Natural killer cell treated with Interleukin-12 subunit alpha and Interleukin-12 subunit beta and Interleukin-15 and Interleukin-18, amount 100 ng/mL, for 72 hours (primary cell): Measurements from ENCODE around the gene MCCC1. TPM values are rescaled to one million over a fixed set of nuclear protein-coding genes. Genes with fewer than 3 reads are reported as not detected.

ENCODE experiments used
- ATAC-seq, 2 donors: fragments of 150-1000 bp; cut with Tn5 transposase in 1 of 2; sonication (Bioruptor Pico), chemical (Tn5 transposase) in 1 of 2; 2 replicates each; pipeline ENCODE4 v1.10.0; 2021
- DNase-seq: peaks from one replicate; pipeline ENCODE4 v3.0.0; 2022; ENCODE audit warnings: low spot score
- H3K27ac Mint-ChIP-seq, 2 donors: 1 replicate in 1 of 2; 2 replicates in 1 of 2; pipeline ENCODE4 v1.8.0; 2022; ENCODE audit warnings: mixed read lengths in 2 of 2, mild to moderate bottlenecking in 1 of 2, moderate library complexity in 1 of 2
- H3K27me3 Mint-ChIP-seq, 2 donors: 1 replicate in 1 of 2; 2 replicates in 1 of 2; pipeline ENCODE4 v1.8.0; 2022; ENCODE audit warnings: mixed read lengths in 2 of 2
- H3K36me3 Mint-ChIP-seq: one replicate; pipeline ENCODE4 v1.8.0; 2022; ENCODE audit warnings: mixed read lengths
- H3K4me1 Mint-ChIP-seq, 2 donors: 1 replicate in 1 of 2; 2 replicates in 1 of 2; pipeline ENCODE4 v1.8.0; 2022; ENCODE audit warnings: low read depth in 2 of 2, mixed read lengths in 2 of 2, mild to moderate bottlenecking in 1 of 2
- H3K4me3 Mint-ChIP-seq: one replicate; pipeline ENCODE4 v1.8.0; 2022; ENCODE audit warnings: mixed read lengths
- H3K9me3 Mint-ChIP-seq: 2 replicates; pipeline ENCODE4 v1.8.0; 2022; ENCODE audit warnings: mixed read lengths
- total RNA-seq, 2 donors: library from RNA; stranded (reverse); gene quantifications; one replicate each; pipeline ENCODE4 v1.2.3, GENCODE V29; 2022

Gene MCCC1
- total RNA-seq, 2 donors from 2014 or later: 31.5 to 34.0 TPM

DNA sequence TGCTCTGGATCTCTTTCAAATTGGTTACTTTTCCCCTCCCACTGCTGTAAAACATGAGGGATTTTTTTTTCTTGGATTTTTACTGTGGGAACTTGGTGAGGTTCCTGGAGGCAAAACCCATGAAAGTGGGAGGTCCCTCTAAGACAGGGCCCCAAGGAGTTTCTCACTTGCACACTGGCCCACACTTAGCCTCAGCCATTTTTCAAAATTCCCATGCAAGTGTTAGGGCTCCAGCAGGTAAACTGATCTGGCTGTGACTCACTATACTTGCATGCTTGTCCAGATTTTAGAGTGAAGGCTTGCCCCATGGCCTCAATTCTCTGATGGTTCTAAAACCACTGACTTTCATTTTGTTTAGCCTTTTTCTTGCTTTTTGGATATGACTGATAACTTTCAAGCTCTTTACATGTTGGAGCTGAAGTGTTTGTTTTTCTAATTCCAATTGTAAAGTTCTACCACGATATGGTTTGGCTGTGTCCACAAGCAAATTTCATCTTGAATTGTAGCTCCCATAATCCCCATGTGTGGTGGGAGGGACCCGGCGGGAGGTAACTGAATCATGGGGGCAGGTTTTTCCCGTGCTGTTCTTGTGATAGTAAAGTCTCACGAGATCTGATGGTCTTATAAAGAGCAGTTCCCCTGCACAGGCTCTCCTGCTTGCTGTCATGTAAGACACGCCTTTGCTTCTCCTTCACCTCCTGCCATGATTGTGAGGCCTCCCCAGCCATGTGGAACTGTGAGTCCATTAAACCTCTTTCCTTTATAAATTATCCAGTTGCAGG, 37.7 kb downstream of the MCCC1 start:
- ATAC-seq (no peak), DNase-seq (no peak)
- H3K9me3 Mint-ChIP-seq: no peaks in the 10 kb centered on the region
- peaks cover 6% of the 10 kb centered on the region for H3K36me3 Mint-ChIP-seq
- no peaks in the 10 kb centered on the region for H3K27me3 Mint-ChIP-seq
- H3K27ac Mint-ChIP-seq: no peak overlapping the region
- H3K4me3 Mint-ChIP-seq: no peak overlapping the region
- no peaks in the 10 kb centered on the region for H3K4me1 Mint-ChIP-seq

DNA sequence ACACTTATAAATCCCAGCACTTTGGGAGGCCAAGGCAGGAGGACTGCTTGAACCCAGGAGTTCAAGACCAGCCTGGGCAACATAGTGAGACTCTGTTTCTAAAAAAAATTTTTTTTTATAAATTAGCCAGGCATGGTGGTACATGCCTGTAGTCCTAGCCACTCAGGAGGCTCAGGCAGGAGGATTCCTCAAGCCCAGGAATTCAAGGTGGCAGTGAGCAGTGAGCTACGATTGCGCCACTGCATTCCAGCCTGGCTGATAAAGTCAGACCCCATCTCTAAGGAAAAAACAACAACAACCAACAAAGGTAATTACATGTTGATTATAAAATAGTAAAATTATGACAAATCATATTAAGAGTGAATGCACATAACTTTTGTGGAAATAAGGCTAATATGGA, 40.9 kb downstream of the MCCC1 start:
- Mint-ChIP-seq H3K36me3 (no peaks in the 10 kb centered on the region), H3K4me3 (no peak overlapping the region), H3K9me3 (no peaks in the 10 kb centered on the region), H3K4me1 (no peaks in the 10 kb centered on the region), H3K27me3 (no peaks in the 10 kb centered on the region), H3K27ac (no peak overlapping the region)
- DNase-seq (no peak), ATAC-seq (no peak)

DNA sequence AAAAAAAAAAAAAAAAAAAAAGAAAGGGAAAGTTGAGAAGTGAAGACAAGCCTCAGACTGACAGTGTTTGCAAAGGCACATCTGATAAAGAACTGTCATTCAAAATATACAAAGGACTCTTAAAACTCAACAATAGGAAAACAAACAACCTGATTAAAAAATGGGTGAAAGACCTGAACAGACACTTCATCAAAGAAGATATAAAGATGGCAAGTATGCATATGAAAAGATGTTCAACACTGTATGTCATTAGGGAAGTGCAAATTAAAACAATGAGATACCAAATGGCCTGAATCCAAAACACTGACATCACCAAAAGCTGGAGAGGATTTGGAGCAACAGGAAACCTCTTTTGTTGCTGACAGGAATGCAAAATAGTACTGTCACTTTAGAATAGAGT, 48.6 kb downstream of the MCCC1 start:
- Mint-ChIP-seq H3K27ac (no peak overlapping the region), H3K9me3 (no peaks in the 10 kb centered on the region), H3K36me3 (peaks cover 25% of the 10 kb centered on the region), H3K27me3 (no peaks in the 10 kb centered on the region), H3K4me1 (no peaks in the 10 kb centered on the region), H3K4me3 (no peak overlapping the region)
- no peak for ATAC-seq
- DNase-seq: no peak

DNA sequence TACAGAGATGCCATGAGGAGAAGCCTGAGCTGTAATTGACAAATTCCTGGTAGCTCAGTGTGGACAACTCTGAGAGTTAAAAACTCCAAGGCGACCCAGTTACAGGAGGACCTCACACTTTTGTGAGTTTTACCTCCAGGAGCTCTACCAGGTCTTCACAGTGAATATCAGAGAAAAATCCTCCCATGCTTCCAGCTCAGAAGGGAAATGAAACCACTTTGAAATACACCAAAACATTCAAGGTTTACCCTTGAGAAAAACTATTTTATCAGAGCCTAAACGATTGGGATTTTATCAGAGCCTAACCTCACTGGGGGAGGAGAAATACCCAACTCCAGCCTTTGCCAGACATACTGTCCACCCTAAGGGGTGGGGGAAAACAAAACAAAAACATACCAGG, 52.4 kb downstream of the MCCC1 start:
- no peaks in the 10 kb centered on the region for H3K9me3 Mint-ChIP-seq
- no peak for DNase-seq
- H3K36me3 Mint-ChIP-seq: peaks cover 34% of the 10 kb centered on the region
- H3K4me3 Mint-ChIP-seq: no peak overlapping the region
- no peak for ATAC-seq
- peaks cover 5 to 7% of the 10 kb centered on the region in 2 donors for H3K4me1 Mint-ChIP-seq
- H3K27ac Mint-ChIP-seq: no peak overlapping the region
- no peaks in the 10 kb centered on the region for H3K27me3 Mint-ChIP-seq

DNA sequence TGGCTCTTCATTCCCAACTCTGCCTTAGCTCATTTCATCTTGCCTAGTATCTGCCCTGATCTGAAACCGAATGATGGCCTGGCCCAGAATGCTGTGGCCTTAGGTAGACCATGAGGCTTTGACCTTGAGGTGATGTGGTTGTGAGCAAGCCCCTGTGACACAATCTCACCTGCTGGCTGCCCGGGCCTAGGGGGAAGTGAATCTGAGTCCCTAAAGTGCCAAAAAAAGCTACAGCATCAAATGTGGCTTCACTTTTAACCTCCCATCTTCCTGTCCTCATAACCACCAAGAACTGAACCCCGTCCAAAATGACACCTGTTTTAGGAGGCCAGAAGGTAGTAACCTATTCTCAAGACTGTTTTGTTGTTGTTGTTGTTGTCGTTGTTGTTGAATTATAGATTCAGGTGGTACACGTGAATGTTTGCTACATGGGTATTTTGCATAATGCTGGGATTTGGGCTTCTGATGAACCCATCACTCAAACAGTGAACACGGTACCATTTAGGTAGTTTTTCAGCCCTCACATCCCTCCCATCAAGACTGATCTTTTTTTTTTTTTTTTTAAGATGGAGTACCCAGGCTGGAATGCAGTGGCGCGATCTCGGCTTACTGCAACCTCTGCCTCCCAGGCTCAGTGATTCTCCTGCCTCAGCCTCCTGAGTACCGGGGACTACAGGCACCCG, 54.6 kb downstream of the MCCC1 start:
- H3K9me3 Mint-ChIP-seq: no peaks in the 10 kb centered on the region
- DNase-seq (no peak), ATAC-seq (no peak)
- no peak overlapping the region for H3K4me3 Mint-ChIP-seq
- H3K27me3 Mint-ChIP-seq: no peaks in the 10 kb centered on the region
- H3K36me3 Mint-ChIP-seq: peaks cover 23% of the 10 kb centered on the region
- H3K27ac Mint-ChIP-seq: no peak overlapping the region
- H3K4me1 Mint-ChIP-seq: peaks cover 5 to 7% of the 10 kb centered on the region in 2 donors

DNA sequence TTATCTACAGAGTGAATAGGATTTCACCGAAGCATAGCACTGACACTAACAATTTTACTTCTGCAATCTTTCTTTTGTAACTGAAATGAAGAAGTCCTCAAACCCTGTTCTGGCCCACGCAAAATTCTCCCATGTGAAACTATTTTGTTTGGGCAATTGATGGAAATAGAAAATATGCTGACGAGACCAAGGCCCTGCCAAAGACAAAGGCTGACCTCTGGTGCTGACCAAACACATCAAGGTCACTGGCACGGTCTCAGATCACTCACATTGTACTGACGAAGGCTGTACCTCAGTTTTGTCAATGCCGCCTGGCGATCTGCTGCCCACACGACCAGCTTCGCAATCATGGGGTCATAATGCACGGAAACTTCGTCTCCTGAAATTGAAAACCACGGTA, 60.5 kb downstream of the MCCC1 start:
- Mint-ChIP-seq H3K27me3 (no peaks in the 10 kb centered on the region), H3K4me3 (no peak overlapping the region), H3K27ac (no peak overlapping the region), H3K36me3 (peaks cover 13% of the 10 kb centered on the region), H3K4me1 (no peaks in the 10 kb centered on the region), H3K9me3 (no peaks in the 10 kb centered on the region)
- no peak for DNase-seq
- ATAC-seq: no peak

DNA sequence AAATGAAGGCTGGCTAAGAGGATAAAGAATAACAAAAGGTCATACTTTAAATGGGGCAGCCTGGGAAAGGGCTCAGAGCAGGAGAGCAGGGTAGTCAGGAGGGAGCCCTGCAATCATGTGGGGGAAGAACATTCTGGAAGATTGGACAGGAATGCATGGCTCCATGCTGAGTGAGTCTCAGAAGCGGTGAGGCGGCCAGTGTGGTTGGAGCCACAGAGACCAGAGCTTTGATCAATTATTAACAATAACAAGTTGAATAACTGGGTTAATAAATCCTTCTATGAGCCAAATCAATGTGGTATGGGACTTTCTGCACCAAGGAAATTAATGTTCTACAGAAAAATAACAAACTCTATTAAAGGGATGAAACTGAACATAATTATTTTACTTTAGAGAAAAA, 61.1 kb downstream of the MCCC1 start:
- Mint-ChIP-seq H3K36me3 (peaks cover 13% of the 10 kb centered on the region), H3K27me3 (no peaks in the 10 kb centered on the region), H3K27ac (no peak overlapping the region), H3K4me3 (no peak overlapping the region), H3K9me3 (no peaks in the 10 kb centered on the region), H3K4me1 (no peaks in the 10 kb centered on the region)
- DNase-seq (no peak), ATAC-seq (no peak)

DNA sequence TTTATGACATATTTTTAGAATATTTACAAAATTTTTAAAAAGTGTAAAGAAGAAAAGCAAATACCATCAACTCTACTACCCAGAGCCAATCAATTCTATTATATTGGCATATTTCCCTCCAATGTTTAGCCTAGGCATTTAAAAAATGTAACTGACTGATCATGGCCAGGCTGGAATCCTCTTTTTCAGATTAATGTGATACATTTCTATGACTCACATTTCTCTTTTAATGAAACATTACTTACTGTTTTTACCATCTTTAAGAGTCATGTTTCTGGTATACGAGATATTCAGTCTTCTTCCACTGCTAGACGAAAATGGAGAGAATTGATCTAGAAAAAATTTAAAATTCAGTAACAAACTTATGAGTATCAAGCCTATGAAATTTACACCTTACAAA, 65.5 kb downstream of the MCCC1 start:
- Mint-ChIP-seq H3K27ac (no peak overlapping the region), H3K4me1 (no peaks in the 10 kb centered on the region), H3K36me3 (peaks cover 32% of the 10 kb centered on the region), H3K4me3 (no peak overlapping the region), H3K27me3 (no peaks in the 10 kb centered on the region), H3K9me3 (no peaks in the 10 kb centered on the region)
- ATAC-seq (no peak), DNase-seq (no peak)

DNA sequence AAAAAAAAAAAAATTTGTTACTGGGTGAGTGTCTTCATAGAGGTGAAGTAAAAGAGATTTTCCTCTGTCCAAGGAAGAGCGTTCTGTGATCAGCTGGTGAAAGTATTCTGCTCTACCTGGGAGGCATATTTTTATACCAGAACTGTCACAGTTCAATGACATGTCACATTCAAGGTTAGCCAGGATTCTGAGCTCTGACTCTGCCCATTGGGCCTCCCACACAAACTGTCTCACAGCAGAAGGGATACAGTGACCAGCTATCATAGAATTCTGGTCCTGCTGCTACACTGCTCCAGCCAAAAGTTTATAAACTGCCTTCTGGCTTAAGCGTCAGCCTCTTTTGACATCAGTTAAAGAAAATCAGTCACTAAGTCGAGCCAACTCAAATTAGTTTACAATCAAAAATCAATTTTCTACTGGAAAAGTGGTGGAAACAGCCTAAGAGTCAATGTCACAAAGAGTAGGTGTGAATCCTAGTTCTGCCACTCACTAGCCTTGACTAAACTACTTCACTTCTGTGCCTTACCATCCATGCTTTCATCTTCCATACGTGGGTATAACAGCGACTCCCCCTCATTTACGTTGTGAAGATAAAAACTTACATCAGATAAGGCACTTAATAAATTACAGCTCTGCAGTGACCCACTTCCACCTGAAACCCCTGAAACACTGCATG, 66.3 kb downstream of the MCCC1 start:
- Mint-ChIP-seq H3K4me3 (no peak overlapping the region), H3K27me3 (no peaks in the 10 kb centered on the region), H3K9me3 (no peaks in the 10 kb centered on the region), H3K4me1 (no peaks in the 10 kb centered on the region), H3K27ac (no peak overlapping the region), H3K36me3 (peaks cover 32% of the 10 kb centered on the region)
- DNase-seq (no peak), ATAC-seq (no peak)

DNA sequence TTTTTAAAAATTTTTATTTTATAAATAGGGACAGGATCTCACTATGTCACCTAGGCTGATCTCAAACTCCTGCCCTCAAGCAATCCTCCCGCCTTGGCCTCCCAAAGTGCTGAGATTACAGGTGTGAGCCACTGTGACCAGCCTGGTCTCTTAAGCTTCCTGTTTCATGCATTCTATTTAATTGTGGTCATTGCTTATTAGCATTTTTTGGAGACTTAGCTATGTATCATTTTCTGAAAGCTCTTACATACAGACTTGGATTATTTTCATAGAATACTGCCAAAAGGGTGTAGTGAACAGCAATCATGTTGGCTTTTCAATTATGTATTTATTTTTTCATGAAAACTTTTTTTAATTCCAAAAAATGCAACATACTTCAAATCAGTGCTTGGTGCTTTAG, 67.5 kb downstream of the MCCC1 start:
- Mint-ChIP-seq H3K36me3 (peaks cover 32% of the 10 kb centered on the region), H3K9me3 (no peaks in the 10 kb centered on the region), H3K27ac (no peak overlapping the region), H3K27me3 (no peaks in the 10 kb centered on the region), H3K4me1 (no peaks in the 10 kb centered on the region), H3K4me3 (no peak overlapping the region)
- no peak for ATAC-seq
- no peak for DNase-seq

DNA sequence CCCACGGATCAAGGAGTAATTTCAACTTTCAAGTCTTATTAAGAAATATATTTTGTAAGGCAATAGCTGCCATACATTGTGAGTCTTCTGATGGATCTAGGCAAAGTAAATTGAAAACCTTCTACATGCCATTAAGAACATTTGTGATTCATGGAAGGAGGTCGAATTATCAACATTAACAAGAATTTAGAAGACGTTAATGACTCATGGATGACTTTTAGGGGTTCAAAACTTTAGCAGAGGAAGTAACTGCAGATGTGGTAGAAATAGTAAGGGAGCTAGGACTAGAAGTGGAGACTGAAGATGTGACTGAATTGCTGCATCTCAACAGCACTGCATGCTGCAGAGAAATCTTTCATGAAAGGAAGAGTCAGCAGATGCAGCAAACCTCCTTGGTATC, 70.9 kb downstream of the MCCC1 start:
- Mint-ChIP-seq H3K36me3 (peaks cover 27% of the 10 kb centered on the region), H3K9me3 (no peaks in the 10 kb centered on the region), H3K27ac (no peak overlapping the region), H3K4me1 (no peaks in the 10 kb centered on the region), H3K4me3 (no peak overlapping the region), H3K27me3 (no peaks in the 10 kb centered on the region)
- ATAC-seq (no peak), DNase-seq (no peak)

DNA sequence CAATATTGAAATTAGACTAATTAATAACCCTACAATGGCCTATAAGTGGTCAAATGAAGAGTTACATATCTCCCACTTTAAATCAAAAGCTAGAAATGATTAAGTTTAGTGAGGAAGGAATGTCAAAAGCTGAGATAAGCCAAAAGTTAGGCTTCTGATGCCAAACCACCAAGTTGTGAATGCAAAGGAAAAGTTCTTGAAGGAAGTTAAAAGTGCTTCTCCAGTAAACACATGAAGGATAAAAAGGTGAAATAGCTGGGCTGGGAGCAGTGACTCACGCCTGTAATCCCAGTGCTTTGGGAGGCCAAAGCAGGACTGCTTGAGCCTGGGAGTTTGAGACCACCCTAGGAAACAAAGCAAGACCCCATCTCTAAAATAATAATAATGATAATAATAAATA, 72.0 kb downstream of the MCCC1 start:
- no peak overlapping the region for H3K27ac Mint-ChIP-seq
- peaks cover 27% of the 10 kb centered on the region for H3K36me3 Mint-ChIP-seq
- no peaks in the 10 kb centered on the region for H3K27me3 Mint-ChIP-seq
- no peaks in the 10 kb centered on the region for H3K4me1 Mint-ChIP-seq
- no peak overlapping the region for H3K4me3 Mint-ChIP-seq
- no peak for ATAC-seq
- H3K9me3 Mint-ChIP-seq: no peaks in the 10 kb centered on the region
- DNase-seq: no peak

DNA sequence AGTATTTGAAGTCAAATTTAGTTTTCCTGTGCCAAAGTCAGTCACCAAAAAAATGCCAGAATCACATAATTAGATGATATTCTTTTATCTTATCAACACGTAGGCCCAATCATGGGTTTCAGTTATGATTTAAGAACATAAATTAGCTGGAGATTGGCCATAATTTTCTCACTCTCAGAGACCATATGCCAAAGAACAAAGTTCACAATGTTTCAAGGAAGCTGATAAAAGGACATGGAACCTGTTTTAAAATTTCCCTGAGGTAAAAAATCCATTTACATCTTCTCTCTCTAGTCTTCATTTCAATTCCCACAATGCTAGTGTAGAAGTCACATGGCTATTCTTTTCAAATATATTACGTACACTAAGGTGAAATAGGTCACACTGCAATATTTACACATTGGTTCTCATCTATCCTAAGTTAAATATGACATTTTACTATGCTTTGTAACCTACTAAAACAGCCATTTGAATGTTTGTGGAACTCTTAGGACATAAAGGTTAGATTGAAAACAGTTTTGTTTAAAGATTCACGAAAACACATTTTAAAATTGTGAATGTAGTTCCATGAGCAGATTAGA, 76.3 kb downstream of the MCCC1 start:
- no peaks in the 10 kb centered on the region for H3K27me3 Mint-ChIP-seq
- ATAC-seq: no peak
- peaks cover 13% of the 10 kb centered on the region for H3K36me3 Mint-ChIP-seq
- no peak overlapping the region for H3K4me3 Mint-ChIP-seq
- H3K4me1 Mint-ChIP-seq: no peaks in the 10 kb centered on the region
- DNase-seq: no peak
- no peaks in the 10 kb centered on the region for H3K9me3 Mint-ChIP-seq
- H3K27ac Mint-ChIP-seq: no peak overlapping the region
